GM04503 (cell line): ENCODE measurements around the gene CPHXL2.
A peak's percentile ranks its signal among the peaks of the same experiment; 100 is the strongest.

Source experiments
- DNase-seq: peaks from one replicate; pipeline ENCODE4 v3.0.0-alpha.2; 2012; ENCODE audit warnings: low read depth

The CPHXL2 gene

DNA sequence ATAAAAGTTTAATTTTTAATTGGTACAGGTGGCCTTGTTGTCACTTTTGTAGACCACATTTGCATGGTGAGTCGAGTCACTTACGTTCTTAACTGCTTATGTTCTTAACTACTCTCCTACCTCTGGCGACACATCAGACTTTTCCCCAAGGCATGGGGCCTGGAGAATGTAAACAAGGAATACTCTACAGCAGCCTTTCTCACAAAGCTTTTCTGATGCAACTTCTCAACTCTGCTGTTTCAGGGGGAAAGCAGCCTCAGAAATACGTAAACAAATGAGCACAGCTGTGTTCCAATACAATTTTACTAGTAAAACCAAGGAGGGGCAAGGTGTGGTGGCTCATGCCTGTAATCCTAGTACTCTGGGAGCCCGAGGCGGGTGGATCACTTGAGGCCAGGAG is 36.2 kb downstream of the CPHXL2 start:
- DNase-seq: no peak

DNA sequence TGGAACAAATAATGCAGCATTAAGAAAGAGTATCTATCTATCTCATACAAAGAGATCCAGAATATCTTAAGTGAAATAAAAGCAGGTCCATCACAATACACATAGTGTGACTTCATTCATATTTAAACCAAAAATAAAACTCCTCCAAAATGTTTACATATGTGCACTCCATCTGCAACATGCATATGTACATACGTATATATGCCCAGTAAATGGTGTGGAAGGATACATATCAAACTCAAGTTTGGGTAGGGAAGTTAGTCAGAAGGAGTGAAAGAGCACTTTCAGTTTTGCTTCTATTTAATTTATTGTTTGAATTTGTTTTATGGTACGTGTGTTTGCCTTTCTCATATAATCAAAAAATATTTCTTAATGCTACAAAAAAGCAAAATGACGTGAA is 41.8 kb downstream of the CPHXL2 start:
- no peak for DNase-seq

DNA sequence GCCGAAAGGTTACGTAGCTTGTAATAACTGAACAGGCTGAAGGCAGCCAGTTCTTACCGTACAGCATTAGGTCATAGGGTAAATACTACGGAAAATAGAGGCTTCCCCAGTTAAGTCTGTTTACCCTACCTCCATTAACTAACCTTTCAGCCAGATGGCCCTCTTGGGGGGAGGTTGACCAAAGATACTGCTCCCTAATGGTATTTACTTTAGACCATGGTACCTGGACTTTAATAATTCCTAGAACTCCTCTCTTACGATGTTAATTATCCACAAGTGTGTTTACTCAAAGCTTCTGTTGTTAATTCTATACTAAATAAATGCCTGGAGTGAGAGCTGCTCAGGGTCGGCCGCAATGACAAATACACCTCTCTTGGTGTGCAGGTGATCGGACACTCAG is 44.0 kb downstream of the CPHXL2 start:
- DNase-seq: no peak

- no peak for DNase-seq
These were observed 46.8 kb downstream of the CPHXL2 start for GRCh38 chr16:75630052-75630451.

GRCh38 chr16:75629132-75629531 is 47.7 kb downstream of the CPHXL2 start:
- no peak for DNase-seq

GRCh38 chr16:75628351-75628750 is 48.5 kb downstream of the CPHXL2 start:
- no peak for DNase-seq

DNA sequence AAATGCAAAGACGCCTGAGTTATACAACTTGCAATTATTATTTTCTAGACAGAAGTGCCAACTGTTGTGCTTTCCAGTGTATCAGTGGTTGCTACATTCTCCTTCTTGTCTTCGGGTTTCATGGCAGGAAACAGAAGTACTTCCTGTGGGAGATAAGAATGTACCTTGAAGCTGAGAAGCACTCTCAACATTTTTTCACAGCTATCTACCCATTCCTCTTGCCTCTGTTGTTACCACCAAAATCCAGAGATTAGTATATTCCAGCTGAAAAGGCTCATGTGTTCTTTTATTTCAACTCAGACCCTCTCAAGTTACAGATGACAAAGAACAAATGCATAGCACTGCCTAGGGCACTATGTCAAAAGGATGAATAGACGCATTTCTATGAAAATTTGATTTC is 49.0 kb downstream of the CPHXL2 start:
- DNase-seq: no peak

DNA sequence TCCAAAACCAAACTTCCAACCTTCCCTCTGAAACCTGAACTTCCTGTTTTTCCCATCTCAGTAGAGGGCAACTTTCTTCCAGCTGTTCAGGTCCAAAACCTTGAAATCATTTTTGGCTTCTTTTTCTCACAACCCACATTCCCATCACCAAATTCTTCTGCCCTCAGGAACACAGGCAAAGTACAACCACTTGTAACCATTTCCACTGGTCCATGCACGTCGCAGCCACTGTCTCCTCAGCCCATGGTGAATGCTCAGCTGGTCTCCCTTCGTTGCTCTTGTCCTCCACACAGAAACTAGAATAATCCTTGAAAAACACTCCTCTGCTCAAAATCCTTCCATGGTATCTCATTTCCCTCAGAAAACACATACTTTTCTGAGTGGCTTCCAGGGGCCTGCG is 50.0 kb downstream of the CPHXL2 start:
- no peak for DNase-seq

- no peak for DNase-seq
These were observed 51.9 kb downstream of the CPHXL2 start for GRCh38 chr16:75624921-75625334.

DNA sequence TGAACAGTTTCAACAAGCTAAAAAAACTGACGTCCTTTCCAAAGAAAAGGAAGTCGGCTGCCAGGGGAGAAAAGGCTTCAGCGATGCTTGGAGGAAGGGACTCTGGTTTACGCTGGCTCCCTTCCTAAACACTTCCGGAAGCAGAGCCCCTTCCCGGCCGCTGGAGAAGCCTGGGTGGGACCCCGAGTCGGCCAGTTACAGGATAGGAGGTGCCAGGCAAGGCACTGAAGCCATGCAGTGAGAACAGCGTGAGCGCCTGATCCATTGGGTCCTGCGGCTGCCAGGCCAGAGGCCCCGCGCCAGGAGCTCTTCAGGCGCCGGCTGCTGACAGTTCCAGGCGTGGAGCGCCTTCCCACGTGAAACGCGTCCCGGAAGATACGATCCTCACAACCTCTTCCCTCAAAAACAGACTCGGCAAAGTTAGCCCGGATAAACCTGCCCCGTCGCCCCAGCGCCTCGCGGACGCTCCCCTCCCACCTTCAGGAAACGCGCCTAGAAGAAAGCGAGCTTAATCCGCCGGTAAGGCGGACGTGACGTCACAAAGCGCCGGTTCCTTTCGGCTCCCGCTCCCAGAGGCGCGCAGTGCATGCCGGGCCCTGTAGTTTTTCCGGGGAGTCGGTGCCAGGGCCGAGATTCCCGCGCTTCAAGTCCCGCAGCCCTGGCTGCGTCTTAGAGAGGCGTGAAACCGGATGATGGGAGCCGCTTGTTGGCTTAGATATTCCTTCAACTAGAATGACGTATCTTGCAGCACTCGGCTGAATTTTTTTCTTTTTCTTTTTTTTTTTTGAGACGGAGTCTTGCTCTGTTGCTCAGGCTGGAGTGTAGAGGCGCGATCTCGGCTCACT is 53.8 kb downstream of the CPHXL2 start, which contains the start of gene ADAT1:
ADAT1 (minus strand) TSS at position 521 of the 845 bp plus-strand sequence. CDS start 2,482 bp downstream, outside the sequence.
- DNase-seq: peak; percentile 86

- peak; percentile 11 for DNase-seq
These were observed 55.7 kb downstream of the CPHXL2 start for GRCh38 chr16:75621170-75621477.

DNA sequence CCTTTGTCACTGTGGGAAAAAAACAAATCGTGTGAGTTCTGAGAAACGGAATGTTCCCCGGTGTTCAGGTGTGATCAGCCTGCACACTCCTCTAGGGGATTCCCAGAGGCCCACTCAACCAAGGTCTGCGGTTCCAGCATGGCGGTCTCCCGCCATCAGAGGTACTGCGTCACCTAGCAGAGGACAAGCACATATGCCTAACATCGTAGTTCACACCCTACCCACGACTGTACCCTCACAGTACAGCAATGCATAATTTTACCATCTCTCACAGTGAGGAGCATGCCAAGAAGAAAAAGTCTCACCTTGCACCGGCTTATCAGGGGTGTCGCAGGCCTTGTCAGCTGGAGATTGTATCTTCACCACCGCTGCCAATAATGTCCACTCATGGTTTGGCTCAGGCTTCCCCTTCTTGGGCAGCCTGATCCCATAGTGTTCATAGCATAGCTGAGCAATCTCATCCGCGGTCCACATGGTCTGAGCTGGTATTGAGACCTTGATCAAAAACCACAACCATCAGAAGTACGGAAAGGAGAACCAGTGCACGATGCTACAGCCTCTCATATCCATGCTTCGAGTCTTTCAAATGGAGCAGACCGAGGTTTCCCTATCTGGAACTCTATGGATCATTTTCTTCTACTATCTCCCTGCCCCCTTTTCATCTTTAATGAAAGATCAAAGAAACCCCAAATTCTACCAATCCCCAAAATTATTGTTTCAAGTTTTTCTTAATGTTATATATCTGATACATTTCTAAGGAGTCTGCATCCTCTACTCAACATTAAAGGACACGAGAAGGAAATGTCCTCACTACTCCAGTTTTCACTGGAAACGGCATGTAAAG is 56.3 kb downstream of the CPHXL2 start:
- no peak for DNase-seq

- no peak for DNase-seq
These were observed 58.0 kb downstream of the CPHXL2 start for GRCh38 chr16:75618780-75619179.

DNA sequence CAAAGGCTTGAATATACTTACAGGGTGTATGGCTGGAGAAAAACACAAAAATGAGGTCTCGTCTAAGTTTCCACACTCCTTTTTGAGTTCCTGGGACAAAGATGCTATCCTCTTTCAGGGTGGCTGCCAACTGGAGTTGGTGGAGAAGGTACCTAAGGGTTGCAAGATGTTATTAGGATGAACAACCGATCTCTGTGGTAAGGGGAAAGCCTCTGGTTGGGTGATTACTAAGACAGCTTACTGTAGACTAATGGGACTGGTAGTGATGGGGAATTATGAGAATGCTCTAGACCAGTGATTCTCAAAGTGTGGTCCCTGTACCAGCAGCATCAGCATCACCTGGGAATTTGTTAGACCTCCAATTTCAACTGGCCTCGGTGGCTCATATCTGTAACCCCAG is 59.7 kb downstream of the CPHXL2 start:
- no peak for DNase-seq

- no peak for DNase-seq
These were observed 60.2 kb downstream of the CPHXL2 start for GRCh38 chr16:75616521-75617010.

DNA sequence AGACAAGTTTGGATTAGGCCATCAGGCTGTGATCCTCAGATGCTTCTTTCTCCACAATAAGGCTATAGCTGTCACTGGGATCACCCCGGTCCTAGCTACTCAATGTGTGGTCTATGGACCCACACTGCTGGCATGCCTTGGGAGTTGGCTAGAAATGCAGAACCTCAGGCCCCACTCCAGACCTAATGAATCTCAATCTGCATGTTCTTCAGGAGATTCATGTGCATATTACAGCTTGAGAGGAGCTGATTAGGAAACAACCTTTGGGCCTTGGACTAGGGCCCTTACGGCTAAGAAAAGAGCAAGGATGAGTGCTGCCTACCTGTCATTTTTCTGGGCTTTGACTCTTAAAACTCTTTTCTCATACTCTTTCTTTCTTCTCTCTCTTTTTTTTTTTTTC is 61.2 kb downstream of the CPHXL2 start:
- DNase-seq: no peak

- DNase-seq: no peak
These were observed 62.5 kb downstream of the CPHXL2 start for GRCh38 chr16:75614066-75614897.
